OCI-LY7 (cell line): Measurements from ENCODE around the gene KPNA1.
"Not testable (repeated sequence)": the region's sequence is repeated elsewhere in the genome, so short reads cannot be mapped to it uniquely, and the experiment has no call there.

Source experiments
- EZH2phosphoT487 ChIP-seq: fragments of 200-600 bp; sonication (generic); IDR thresholded peaks from 2 replicates; pipeline ENCODE4 v1.6.1; 2018; ENCODE audit warnings: low read depth, borderline replicate concordance, mild to moderate bottlenecking, mixed run types, antibody characterized with exemption, low read length, moderate library complexity, mixed read lengths
- TF ChIP-seq, protein P1 (sequence below): fragments of 200-600 bp; sonication (generic); conservative IDR thresholded peaks from 2 replicates; pipeline ENCODE4 v1.5.1; 2014; ENCODE audit warnings: mild to moderate bottlenecking, antibody characterized with exemption, low read length, moderate library complexity, mixed read lengths

- TF ChIP-seq, protein P1, sequence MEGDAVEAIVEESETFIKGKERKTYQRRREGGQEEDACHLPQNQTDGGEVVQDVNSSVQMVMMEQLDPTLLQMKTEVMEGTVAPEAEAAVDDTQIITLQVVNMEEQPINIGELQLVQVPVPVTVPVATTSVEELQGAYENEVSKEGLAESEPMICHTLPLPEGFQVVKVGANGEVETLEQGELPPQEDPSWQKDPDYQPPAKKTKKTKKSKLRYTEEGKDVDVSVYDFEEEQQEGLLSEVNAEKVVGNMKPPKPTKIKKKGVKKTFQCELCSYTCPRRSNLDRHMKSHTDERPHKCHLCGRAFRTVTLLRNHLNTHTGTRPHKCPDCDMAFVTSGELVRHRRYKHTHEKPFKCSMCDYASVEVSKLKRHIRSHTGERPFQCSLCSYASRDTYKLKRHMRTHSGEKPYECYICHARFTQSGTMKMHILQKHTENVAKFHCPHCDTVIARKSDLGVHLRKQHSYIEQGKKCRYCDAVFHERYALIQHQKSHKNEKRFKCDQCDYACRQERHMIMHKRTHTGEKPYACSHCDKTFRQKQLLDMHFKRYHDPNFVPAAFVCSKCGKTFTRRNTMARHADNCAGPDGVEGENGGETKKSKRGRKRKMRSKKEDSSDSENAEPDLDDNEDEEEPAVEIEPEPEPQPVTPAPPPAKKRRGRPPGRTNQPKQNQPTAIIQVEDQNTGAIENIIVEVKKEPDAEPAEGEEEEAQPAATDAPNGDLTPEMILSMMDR = not testable (repeated sequence)
- not testable (repeated sequence) for TF ChIP-seq EZH2phosphoT487
These were observed 66.5 kb downstream of the KPNA1 start for GRCh38 chr3:122448218-122448617.
